ENCODE data around the gene DDAH1.

Gene DDAH1

GRCh38 chr1:85323770-85324169 is 141.2 kb downstream of the DDAH1 start:
- peaks cover 75 to 99% (median 96%) of the 10 kb centered on the region in 11 experiments for H3K27me3 ChIP-seq
- H4K20me1 ChIP-seq = peaks cover 0 to 14% (median 0%) of the 10 kb centered on the region in 11 experiments; a peak in 6 of 22 replicates
- no peak for TF ChIP-seq Cebpa-rat (IDR thresholded peaks at IDR 0.05)
- H3K4me3 ChIP-seq = no peak overlapping the region
- no peak overlapping the region for H3K9ac ChIP-seq
- H3K27ac ChIP-seq = no peak overlapping the region
- no peaks in the 10 kb centered on the region for H3K9me3 ChIP-seq (replicated peaks in 1 of 11)
- H3K4me1 ChIP-seq = peaks cover 0 to 6% (median 0%) of the 10 kb centered on the region in 10 experiments; a peak in 3 of 20 replicates
- H3K36me3 ChIP-seq = no peaks in the 10 kb centered on the region
- no peak overlapping the region for H3K4me2 ChIP-seq

DNA sequence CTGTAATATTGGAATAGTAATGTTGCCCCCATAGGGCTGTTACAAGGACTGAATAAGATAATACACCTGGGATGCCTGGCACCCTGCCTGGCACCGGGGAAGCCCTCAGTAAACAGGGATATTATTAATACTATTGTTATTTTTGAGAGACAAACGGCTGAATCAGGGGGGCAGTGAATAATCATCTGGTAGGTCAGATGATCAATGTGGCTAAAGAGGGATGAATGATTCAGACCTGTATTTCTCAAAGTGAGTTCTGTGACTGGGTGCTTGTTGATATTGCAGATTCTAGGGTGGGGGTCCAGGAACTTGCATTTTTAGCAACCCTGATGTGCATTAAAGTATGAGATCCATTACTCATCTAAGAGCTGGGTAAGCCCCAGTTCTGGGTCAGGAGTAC is 142.3 kb downstream of the DDAH1 start:
- Histone ChIP-seq H3K9me3 (replicated peaks in 1 of 11) (no peaks in the 10 kb centered on the region), H3K4me2 (no peak overlapping the region), H3K4me3 (no peak overlapping the region), H3K9ac (no peak overlapping the region), H3K36me3 (no peaks in the 10 kb centered on the region), H4K20me1 (peaks cover 0 to 14% (median 0%) of the 10 kb centered on the region in 11 experiments; a peak in 6 of 22 replicates), H3K4me1 (peaks cover 0 to 6% (median 0%) of the 10 kb centered on the region in 10 experiments; a peak in 3 of 20 replicates), H3K27me3 (peaks cover 76 to 99% (median 96%) of the 10 kb centered on the region in 11 experiments), H3K27ac (no peak overlapping the region)
- no peak for TF ChIP-seq Cebpa-rat (IDR thresholded peaks at IDR 0.05)

DNA sequence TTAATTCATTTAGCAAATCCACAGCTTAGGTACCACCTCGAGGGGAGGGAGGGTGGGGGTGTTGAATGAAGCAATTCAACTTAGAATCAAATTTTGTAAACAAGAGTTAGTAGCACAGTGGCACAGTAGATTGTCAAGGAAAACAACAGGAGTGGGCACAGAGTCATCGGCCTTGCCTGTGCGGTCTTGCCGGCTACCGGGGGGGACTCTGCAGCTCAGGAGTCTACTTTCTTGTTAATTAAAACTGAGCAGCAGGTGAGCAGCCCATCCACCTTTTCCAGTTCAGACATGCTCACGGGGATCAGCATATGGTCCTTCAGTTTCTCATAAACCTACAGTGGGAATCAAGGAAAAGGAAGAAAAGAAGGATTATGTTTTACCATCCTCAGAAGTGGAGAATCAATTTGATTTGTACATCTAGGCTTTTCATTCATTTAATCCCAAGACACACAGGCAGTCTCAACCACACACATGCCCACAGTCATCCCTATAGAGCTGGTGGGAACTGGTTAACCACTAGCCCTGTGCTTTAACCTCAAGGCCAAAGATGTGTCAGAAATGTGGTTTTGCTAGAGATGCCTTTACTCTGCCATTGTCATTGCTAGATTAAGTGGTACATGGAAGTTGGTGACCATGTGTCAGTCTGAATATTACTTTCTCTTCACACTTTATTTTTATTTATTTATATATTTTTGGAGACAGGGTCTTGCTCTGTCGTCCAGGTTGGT is 143.6 kb downstream of the DDAH1 start:
- no peak overlapping the region for H3K9ac ChIP-seq
- peaks cover 77 to 99% (median 96%) of the 10 kb centered on the region in 11 experiments for H3K27me3 ChIP-seq
- no peak overlapping the region for H3K27ac ChIP-seq
- TF ChIP-seq Cebpa-rat (IDR thresholded peaks at IDR 0.05) = no peak
- H3K4me1 ChIP-seq = peaks cover 0 to 6% (median 0%) of the 10 kb centered on the region in 10 experiments; a peak in 3 of 20 replicates
- no peak overlapping the region for H3K4me3 ChIP-seq
- H4K20me1 ChIP-seq = peaks cover 0 to 14% (median 0%) of the 10 kb centered on the region in 11 experiments; a peak in 6 of 22 replicates
- H3K36me3 ChIP-seq = no peaks in the 10 kb centered on the region
- peak overlapping the region in 1 of 11 experiments; percentile 10; a peak in 1 of 22 replicates for H3K4me2 ChIP-seq
- H3K9me3 ChIP-seq (replicated peaks in 1 of 11) = no peaks in the 10 kb centered on the region; a peak in 1 of 22 replicates

DNA sequence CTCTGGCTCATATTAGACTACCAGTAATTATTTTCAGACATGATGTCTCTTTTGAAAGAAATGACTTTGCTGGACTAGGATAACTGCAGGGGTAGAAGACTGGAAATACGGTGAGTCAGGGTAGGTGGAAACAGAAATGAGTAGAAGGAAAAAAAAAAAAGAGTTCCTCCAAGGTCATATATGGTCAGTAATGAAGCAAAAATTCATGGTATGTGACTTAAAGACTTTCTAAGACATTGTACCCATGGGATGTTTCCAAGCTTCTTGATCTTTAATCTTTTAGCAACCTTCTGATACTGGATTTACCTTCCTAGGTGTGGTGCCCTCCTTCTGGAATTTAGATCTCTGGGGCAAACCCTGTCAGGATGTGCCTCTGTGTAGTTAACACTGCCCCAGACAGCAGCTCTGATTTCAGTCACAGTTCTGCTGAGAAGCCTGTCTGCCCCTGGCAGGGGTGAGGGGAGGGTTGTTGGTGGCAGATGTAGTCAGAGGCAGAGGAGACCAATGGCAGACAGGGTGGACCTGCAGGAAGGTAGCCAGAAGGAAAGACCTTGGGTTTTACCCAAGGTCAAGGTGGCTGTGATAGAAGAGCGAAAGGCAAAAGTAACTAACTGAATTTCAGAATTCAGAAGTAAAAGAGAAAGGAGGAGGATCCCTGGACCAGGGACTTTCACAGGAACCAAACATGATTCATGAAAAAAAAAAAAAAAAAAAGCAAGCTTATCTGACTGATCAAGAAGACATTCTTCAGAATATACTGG is 144.4 kb downstream of the DDAH1 start:
- Histone ChIP-seq H3K9me3 (replicated peaks in 1 of 11) (no peaks in the 10 kb centered on the region; a peak in 1 of 22 replicates), H3K4me2 (no peak overlapping the region), H3K27me3 (peaks cover 76 to 99% (median 96%) of the 10 kb centered on the region in 11 experiments), H3K36me3 (no peaks in the 10 kb centered on the region), H3K4me1 (peaks cover 0 to 6% (median 0%) of the 10 kb centered on the region in 10 experiments; a peak in 3 of 20 replicates), H4K20me1 (peaks cover 0 to 14% (median 0%) of the 10 kb centered on the region in 11 experiments; a peak in 6 of 22 replicates), H3K4me3 (no peak overlapping the region), H3K27ac (no peak overlapping the region), H3K9ac (no peak overlapping the region)
- TF ChIP-seq Cebpa-rat (IDR thresholded peaks at IDR 0.05) = no peak

GRCh38 chr1:85319931-85320330 is 145.0 kb downstream of the DDAH1 start:
- no peak overlapping the region for H3K27ac ChIP-seq
- no peak overlapping the region for H3K9ac ChIP-seq
- H3K4me1 ChIP-seq = peaks cover 0 to 6% (median 0%) of the 10 kb centered on the region in 10 experiments; a peak in 3 of 20 replicates
- no peak for TF ChIP-seq Cebpa-rat (IDR thresholded peaks at IDR 0.05)
- H3K4me3 ChIP-seq = no peak overlapping the region
- no peaks in the 10 kb centered on the region for H3K36me3 ChIP-seq
- H3K27me3 ChIP-seq = peaks cover 76 to 99% (median 95%) of the 10 kb centered on the region in 11 experiments
- H3K9me3 ChIP-seq (replicated peaks in 1 of 11) = no peaks in the 10 kb centered on the region; a peak in 1 of 22 replicates
- H4K20me1 ChIP-seq = peaks cover 0 to 14% (median 0%) of the 10 kb centered on the region in 11 experiments; a peak in 6 of 22 replicates
- no peak overlapping the region for H3K4me2 ChIP-seq

- peaks cover 0 to 6% (median 0%) of the 10 kb centered on the region in 10 experiments; a peak in 3 of 20 replicates for H3K4me1 ChIP-seq
- peaks cover 80 to 99% (median 96%) of the 10 kb centered on the region in 11 experiments for H3K27me3 ChIP-seq
- H3K9ac ChIP-seq = no peak overlapping the region
- no peak overlapping the region for H3K27ac ChIP-seq
- H4K20me1 ChIP-seq = peaks cover 0 to 10% (median 0%) of the 10 kb centered on the region in 11 experiments; a peak in 6 of 22 replicates
- TF ChIP-seq Cebpa-rat (IDR thresholded peaks at IDR 0.05) = no peak
- no peaks in the 10 kb centered on the region for H3K36me3 ChIP-seq
- no peak overlapping the region for H3K4me3 ChIP-seq
- H3K4me2 ChIP-seq = no peak overlapping the region
- H3K9me3 ChIP-seq (replicated peaks in 1 of 11) = no peaks in the 10 kb centered on the region; a peak in 1 of 22 replicates
Observed at GRCh38 chr1:85319491-85319890, 145.5 kb downstream of the DDAH1 start.

DNA sequence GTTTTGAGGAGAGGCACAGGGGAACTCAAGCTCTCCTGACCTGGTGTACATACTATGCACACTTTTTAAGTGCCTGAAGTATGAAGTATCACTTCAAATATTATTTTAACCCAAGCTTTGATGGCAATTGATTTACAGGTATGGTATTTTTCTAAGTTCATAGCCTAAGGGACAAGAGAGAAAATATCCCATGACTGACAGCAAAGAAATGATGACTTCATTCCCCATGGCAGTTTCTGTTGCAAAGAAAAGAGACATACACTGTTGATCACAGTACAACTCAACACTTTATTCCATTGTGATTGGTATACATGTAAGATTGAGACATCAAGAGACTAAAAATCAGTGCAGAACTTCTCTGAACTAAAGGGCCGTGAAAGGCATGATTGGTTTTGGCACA is 146.7 kb downstream of the DDAH1 start:
- H3K27ac ChIP-seq = no peak overlapping the region
- no peaks in the 10 kb centered on the region; a peak in 1 of 22 replicates for H3K9me3 ChIP-seq (replicated peaks in 1 of 11)
- no peak for TF ChIP-seq Cebpa-rat (IDR thresholded peaks at IDR 0.05)
- no peak overlapping the region for H3K4me3 ChIP-seq
- H3K4me2 ChIP-seq = no peak overlapping the region
- peaks cover 82 to 99% (median 96%) of the 10 kb centered on the region in 11 experiments for H3K27me3 ChIP-seq
- no peaks in the 10 kb centered on the region for H3K36me3 ChIP-seq
- peaks cover 0 to 9% (median 2%) of the 10 kb centered on the region in 10 experiments; a peak in 3 of 20 replicates for H3K4me1 ChIP-seq
- peaks cover 0 to 4% (median 0%) of the 10 kb centered on the region in 11 experiments; a peak in 5 of 22 replicates for H4K20me1 ChIP-seq
- no peak overlapping the region for H3K9ac ChIP-seq

- peaks cover 76 to 96% (median 93%) of the 10 kb centered on the region in 11 experiments for H3K27me3 ChIP-seq
- peaks cover 0 to 9% (median 2%) of the 10 kb centered on the region in 10 experiments; a peak in 3 of 20 replicates for H3K4me1 ChIP-seq
- H3K9me3 ChIP-seq (replicated peaks in 1 of 11) = no peaks in the 10 kb centered on the region; a peak in 1 of 22 replicates
- H3K36me3 ChIP-seq = no peaks in the 10 kb centered on the region
- no peak overlapping the region for H3K9ac ChIP-seq
- H3K27ac ChIP-seq = no peak overlapping the region
- TF ChIP-seq Cebpa-rat (IDR thresholded peaks at IDR 0.05) = no peak
- peaks cover 0 to 4% (median 0%) of the 10 kb centered on the region in 11 experiments; a peak in 5 of 22 replicates for H4K20me1 ChIP-seq
- no peak overlapping the region for H3K4me2 ChIP-seq
- no peak overlapping the region for H3K4me3 ChIP-seq
Observed at GRCh38 chr1:85317560-85317959, 147.4 kb downstream of the DDAH1 start.

- no peak for TF ChIP-seq Cebpa-rat (IDR thresholded peaks at IDR 0.05)
- no peak overlapping the region for H3K4me3 ChIP-seq
- H3K9me3 ChIP-seq (replicated peaks in 1 of 11) = no peaks in the 10 kb centered on the region; a peak in 1 of 22 replicates
- H3K4me1 ChIP-seq = peaks cover 0 to 20% (median 12%) of the 10 kb centered on the region in 10 experiments; a peak in 16 of 20 replicates
- no peak overlapping the region for H3K27ac ChIP-seq
- H3K4me2 ChIP-seq = no peak overlapping the region
- no peak overlapping the region for H3K9ac ChIP-seq
- peaks cover 74 to 96% (median 83%) of the 10 kb centered on the region in 11 experiments for H3K27me3 ChIP-seq
- no peaks in the 10 kb centered on the region for H3K36me3 ChIP-seq
- peaks cover 0 to 8% (median 0%) of the 10 kb centered on the region in 11 experiments; a peak in 5 of 22 replicates for H4K20me1 ChIP-seq
Observed at GRCh38 chr1:85316321-85316720, 148.6 kb downstream of the DDAH1 start.

Measured in BLaER1 treated with 17β-estradiol and CSF1 and Interleukin-3, amounts not matched to agents 10 nM and 100 nM (cell line).